Measurements from ENCODE around the gene DNAH11. TPM values are rescaled to one million over a fixed set of nuclear protein-coding genes. Genes with fewer than 3 reads are reported as not detected.

DNAH11 gene
- total RNA-seq, 2 donors from 2014 or later: 0.05 to 0.32 TPM

GRCh38 chr7:21773326-21773725, 230.5 kb downstream of the DNAH11 start:
- Histone ChIP-seq H3K36me3 (no peaks in the 10 kb centered on the region), H3K4me1 (no peaks in the 10 kb centered on the region), H3K27me3 (no peaks in the 10 kb centered on the region), H3K9ac (ENCODE audit: low read depth in 2 of 2, low read length in 2 of 2) (no peak overlapping the region), H3K9me3 (no peaks in the 10 kb centered on the region), H3K4me3 (no peak overlapping the region), H3K27ac (no peak overlapping the region)
- no peak for DNase-seq
- TF ChIP-seq, protein P1, sequence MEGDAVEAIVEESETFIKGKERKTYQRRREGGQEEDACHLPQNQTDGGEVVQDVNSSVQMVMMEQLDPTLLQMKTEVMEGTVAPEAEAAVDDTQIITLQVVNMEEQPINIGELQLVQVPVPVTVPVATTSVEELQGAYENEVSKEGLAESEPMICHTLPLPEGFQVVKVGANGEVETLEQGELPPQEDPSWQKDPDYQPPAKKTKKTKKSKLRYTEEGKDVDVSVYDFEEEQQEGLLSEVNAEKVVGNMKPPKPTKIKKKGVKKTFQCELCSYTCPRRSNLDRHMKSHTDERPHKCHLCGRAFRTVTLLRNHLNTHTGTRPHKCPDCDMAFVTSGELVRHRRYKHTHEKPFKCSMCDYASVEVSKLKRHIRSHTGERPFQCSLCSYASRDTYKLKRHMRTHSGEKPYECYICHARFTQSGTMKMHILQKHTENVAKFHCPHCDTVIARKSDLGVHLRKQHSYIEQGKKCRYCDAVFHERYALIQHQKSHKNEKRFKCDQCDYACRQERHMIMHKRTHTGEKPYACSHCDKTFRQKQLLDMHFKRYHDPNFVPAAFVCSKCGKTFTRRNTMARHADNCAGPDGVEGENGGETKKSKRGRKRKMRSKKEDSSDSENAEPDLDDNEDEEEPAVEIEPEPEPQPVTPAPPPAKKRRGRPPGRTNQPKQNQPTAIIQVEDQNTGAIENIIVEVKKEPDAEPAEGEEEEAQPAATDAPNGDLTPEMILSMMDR (IDR thresholded peaks at IDR 0.05): no peak
- intact Hi-C loops (cut with DNase I): no loop called here

- no peak for DNase-seq
- H3K9ac ChIP-seq (ENCODE audit: low read depth in 2 of 2, low read length in 2 of 2): no peak overlapping the region
- no peaks in the 10 kb centered on the region for H3K27me3 ChIP-seq
- H3K4me3 ChIP-seq: no peak overlapping the region
- no peaks in the 10 kb centered on the region for H3K36me3 ChIP-seq
- H3K27ac ChIP-seq: no peak overlapping the region
- H3K9me3 ChIP-seq: no peaks in the 10 kb centered on the region
- intact Hi-C loops (cut with DNase I): no loop called here
- no peaks in the 10 kb centered on the region for H3K4me1 ChIP-seq
- TF ChIP-seq, protein P1 (IDR thresholded peaks at IDR 0.05): no peak
These were observed 235.1 kb downstream of the DNAH11 start for GRCh38 chr7:21777921-21778320.

GRCh38 chr7:21778953-21779352, 236.1 kb downstream of the DNAH11 start:
- intact Hi-C loops (cut with DNase I): no loop called here
- Histone ChIP-seq H3K9ac (ENCODE audit: low read depth in 2 of 2, low read length in 2 of 2) (no peak overlapping the region), H3K27me3 (no peaks in the 10 kb centered on the region), H3K4me1 (no peaks in the 10 kb centered on the region), H3K4me3 (no peak overlapping the region), H3K27ac (no peak overlapping the region), H3K9me3 (no peaks in the 10 kb centered on the region), H3K36me3 (no peaks in the 10 kb centered on the region)
- TF ChIP-seq, protein P1 (IDR thresholded peaks at IDR 0.05): no peak
- DNase-seq: no peak

DNA sequence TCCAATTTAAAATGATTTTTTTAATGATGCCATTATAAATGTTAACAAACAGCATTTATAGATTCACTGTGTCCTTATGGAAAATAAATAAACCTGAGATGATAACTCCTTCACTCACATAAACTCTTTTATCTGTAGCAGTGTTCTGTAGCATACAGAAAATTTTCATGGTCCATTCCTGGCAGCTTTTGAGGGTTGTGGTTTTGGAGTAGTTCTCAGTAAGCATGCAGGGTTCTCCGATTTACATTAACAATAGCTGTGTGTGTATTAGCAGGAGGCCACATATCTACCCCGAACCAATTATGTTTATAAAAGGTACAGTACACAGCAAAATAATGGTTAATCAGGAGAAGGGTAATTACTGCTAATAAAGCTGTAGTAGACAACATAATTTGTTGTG, 240.2 kb downstream of the DNAH11 start:
- Histone ChIP-seq H3K9me3 (no peaks in the 10 kb centered on the region), H3K9ac (ENCODE audit: low read depth in 2 of 2, low read length in 2 of 2) (no peak overlapping the region), H3K36me3 (no peaks in the 10 kb centered on the region), H3K27me3 (no peaks in the 10 kb centered on the region), H3K4me1 (no peaks in the 10 kb centered on the region), H3K27ac (no peak overlapping the region), H3K4me3 (no peak overlapping the region)
- no peak for DNase-seq
- intact Hi-C loops (cut with DNase I): no loop called here
- TF ChIP-seq, protein P1 (IDR thresholded peaks at IDR 0.05): no peak

DNA sequence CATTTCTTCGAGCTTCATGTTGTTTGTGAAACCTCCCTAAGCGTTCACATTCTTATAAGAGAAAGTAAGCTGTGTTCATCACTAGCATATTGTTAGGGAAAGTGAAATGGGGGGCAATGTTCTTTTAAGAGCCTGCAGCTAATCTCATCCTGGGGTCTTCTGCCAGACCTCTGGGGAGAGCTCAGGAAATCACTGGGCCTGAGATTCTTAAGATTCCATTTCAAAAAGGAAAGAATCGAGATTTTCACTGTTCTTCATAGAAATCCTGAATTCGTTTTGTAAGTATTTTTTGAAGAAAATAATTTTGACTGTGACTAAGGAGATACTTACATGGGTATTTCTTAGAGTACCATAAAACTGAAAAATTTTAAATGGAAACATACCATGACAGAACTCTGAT, 242.2 kb downstream of the DNAH11 start:
- H3K27ac ChIP-seq: no peak overlapping the region
- TF ChIP-seq, protein P1 (IDR thresholded peaks at IDR 0.05): no peak
- DNase-seq: no peak
- no peaks in the 10 kb centered on the region for H3K4me1 ChIP-seq
- no peak overlapping the region for H3K9ac ChIP-seq (ENCODE audit: low read depth in 2 of 2, low read length in 2 of 2)
- no peaks in the 10 kb centered on the region for H3K36me3 ChIP-seq
- no peaks in the 10 kb centered on the region for H3K9me3 ChIP-seq
- intact Hi-C loops (cut with DNase I): no loop called here
- H3K27me3 ChIP-seq: no peaks in the 10 kb centered on the region
- no peak overlapping the region for H3K4me3 ChIP-seq

- Histone ChIP-seq H3K4me1 (no peaks in the 10 kb centered on the region), H3K27me3 (no peaks in the 10 kb centered on the region), H3K36me3 (no peaks in the 10 kb centered on the region), H3K9ac (ENCODE audit: low read depth in 2 of 2, low read length in 2 of 2) (no peak overlapping the region), H3K27ac (no peak overlapping the region), H3K4me3 (no peak overlapping the region), H3K9me3 (no peaks in the 10 kb centered on the region)
- intact Hi-C loops (cut with DNase I): no loop called here
- TF ChIP-seq, protein P1 (IDR thresholded peaks at IDR 0.05): no peak
- no peak for DNase-seq
These were observed 263.0 kb downstream of the DNAH11 start for GRCh38 chr7:21805791-21806190.

All from colonic mucosa (tissue), 4 donors.